Measurements from ENCODE around the gene CBLN3.
"Not testable (repeated sequence)": the region's sequence is repeated elsewhere in the genome, so short reads cannot be mapped to it uniquely, and the experiment has no call there.

- TF ChIP-seq POLR2AphosphoS5 (IDR thresholded peaks at IDR 0.05; ENCODE audit: low read depth, low read length); EZH2 (IDR thresholded peaks at IDR 0.05); CTCF (IDR thresholded peaks at IDR 0.05 in 2 of 3, conservative IDR thresholded peaks at IDR 0.05 in 1 of 3; ENCODE audit: borderline replicate concordance in 1 of 3, insufficient read depth in 1 of 3, low read depth in 2 of 3, low read length in 2 of 3); YY1 (IDR thresholded peaks at IDR 0.05; ENCODE audit: extremely low read depth, insufficient replicate concordance, low read depth, low read length); POLR2A (IDR thresholded peaks at IDR 0.05; ENCODE audit: borderline replicate concordance, extremely low read depth, insufficient read depth, insufficient read length); ELF1 (IDR thresholded peaks at IDR 0.05; ENCODE audit: borderline replicate concordance, low read depth); EZH2phosphoT487 (IDR thresholded peaks at IDR 0.05; ENCODE audit: borderline replicate concordance); SRF (IDR thresholded peaks at IDR 0.05; ENCODE audit: low read depth); JUND (IDR thresholded peaks at IDR 0.05); SIN3A (IDR thresholded peaks at IDR 0.05; ENCODE audit: low read depth); MAX (IDR thresholded peaks at IDR 0.05); TCF7L2 (IDR thresholded peaks at IDR 0.05; ENCODE audit: borderline replicate concordance, extremely low read depth, insufficient read depth, insufficient read length); ZNF274 (IDR thresholded peaks at IDR 0.05; ENCODE audit: low read depth, low read length); EGR1 (IDR thresholded peaks at IDR 0.05; ENCODE audit: low read depth): not testable (repeated sequence)
Observed at GRCh38 chr14:24387579-24387978, 41.9 kb downstream of the CBLN3 start.
